ENCODE measurements around the gene SDR9C7. TPM values are rescaled to one million over a fixed set of nuclear protein-coding genes. Genes with fewer than 3 reads are reported as not detected.

Gene SDR9C7
- 0.15 TPM in 1 of 2 replicates, not detected in the other for total RNA-seq

DNA sequence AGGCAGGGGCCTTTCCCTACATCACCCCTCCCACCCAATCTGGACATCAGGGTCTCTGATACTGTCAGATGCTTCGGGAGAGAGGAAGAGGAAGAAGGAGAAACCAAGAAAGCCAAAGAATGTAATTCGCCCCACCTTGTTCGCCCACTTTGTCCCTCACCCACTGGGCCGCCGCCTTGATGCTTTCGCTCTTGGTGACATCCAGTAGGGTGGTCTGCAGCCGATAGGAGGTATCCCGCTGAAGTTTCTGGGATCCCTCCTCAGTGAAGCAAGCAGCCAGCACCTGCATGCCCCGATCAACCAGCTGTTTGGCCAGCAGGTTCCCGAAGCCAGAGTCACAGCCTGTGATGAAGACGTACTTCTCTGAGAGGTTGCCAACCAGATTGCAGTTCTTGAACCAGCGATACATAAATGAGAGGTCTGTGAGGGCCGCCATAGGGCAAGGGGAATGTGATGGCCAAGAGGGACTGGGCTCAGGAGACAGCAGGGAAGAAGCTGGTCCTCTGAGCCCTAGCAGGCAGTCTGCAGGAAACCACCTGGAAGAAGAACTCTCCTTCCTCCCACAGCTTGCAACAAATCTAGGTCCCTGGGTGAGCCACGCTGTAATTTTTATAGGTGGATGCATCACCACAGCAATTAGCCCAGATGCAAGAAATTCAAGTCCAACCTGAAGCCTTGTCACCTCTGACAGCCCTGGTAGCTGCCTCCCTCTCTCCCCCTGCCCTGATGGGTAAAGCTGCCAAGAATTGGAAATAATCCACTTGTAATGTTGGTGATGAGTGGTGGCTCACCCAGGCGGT is at the start of gene SDR9C7:
TSS of gene SDR9C7 (minus strand) at position 583 of the 800 bp plus-strand sequence. CDS start at position 436, 147 bp downstream.

DNA sequence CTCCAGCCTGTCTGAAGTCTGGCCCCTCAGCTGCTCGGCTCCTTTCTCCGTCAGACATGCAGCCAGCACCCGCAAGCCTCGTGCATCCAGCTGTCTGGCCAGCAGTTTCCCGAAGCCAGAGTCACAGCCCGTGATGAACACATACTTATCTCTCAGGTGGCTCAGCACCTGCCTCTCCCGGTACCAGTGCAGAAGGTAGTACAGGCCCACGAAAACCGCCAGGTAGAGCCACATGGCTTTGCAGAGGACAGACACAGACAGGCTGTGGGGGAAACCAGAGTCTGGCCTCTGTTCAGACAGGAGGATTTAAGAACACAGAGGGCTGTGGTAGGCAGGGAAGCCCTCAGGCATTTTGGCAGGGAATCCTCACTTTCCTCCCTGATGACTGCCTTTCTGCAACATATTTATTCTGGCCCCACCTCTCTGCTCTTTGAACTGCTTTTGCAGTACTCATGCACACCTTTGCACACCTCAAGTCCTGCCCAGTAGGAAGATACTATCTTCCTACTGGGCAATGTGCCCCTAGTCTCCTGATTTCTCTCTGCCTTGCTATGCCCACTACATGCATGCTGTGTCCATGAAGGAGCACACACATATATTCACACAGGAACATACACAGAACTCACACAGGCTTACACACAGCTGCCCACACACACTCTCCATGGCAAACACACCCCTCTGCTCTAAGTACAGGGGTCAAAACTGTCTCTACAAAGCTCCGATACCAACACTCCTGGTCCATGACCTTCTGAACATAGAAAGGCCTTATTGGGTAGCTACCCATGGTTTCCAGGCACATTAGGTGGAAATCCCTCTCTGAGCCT is 23.2 kb upstream of the SDR9C7 start, which contains the start of gene RDH16:
TSS of gene RDH16 (minus strand) at position 380 of the 824 bp plus-strand sequence. CDS start at position 234, 146 bp downstream.

Other genes starting within 250 kb of the SDR9C7 start
- 52.3 and 113 TPM in 2 replicates for gene PTGES3, start 246.1 kb downstream of the SDR9C7 start, total RNA-seq
- gene NACA, start 209.1 kb downstream of the SDR9C7 start, total RNA-seq, result 740 and 1,055 TPM in 2 replicates
- 3.1 and 15.6 TPM in 2 replicates for gene PRIM1, start 182.1 kb downstream of the SDR9C7 start, total RNA-seq
- gene HSD17B6, start 171.1 kb downstream of the SDR9C7 start, total RNA-seq, result 0.33 and 0.44 TPM in 2 replicates
- gene RDH16, start 23.2 kb upstream of the SDR9C7 start, total RNA-seq, result 0.15 and 0.17 TPM in 2 replicates
- gene ZBTB39, start 72.1 kb upstream of the SDR9C7 start, total RNA-seq, result 3.5 and 5.0 TPM in 2 replicates
- 0.33 TPM in 1 of 2 replicates, not detected in the other for gene TAC3, start 82.1 kb upstream of the SDR9C7 start, total RNA-seq
- gene MYO1A, start 115.7 kb upstream of the SDR9C7 start, total RNA-seq, result not detected in 2 replicates
- 7.9 and 14.5 TPM in 2 replicates for gene NEMP1, start 144.4 kb upstream of the SDR9C7 start, total RNA-seq
- 45.5 and 72.9 TPM in 2 replicates for gene NAB2, start 154.7 kb upstream of the SDR9C7 start, total RNA-seq
- gene STAT6, start 177.0 kb upstream of the SDR9C7 start, total RNA-seq, result 111 and 149 TPM in 2 replicates
- gene LRP1, start 194.1 kb upstream of the SDR9C7 start, total RNA-seq, result 535 and 1,024 TPM in 2 replicates
- not detected in 2 replicates for gene LRP1-AS, start 213.2 kb upstream of the SDR9C7 start, total RNA-seq